GM21717 (cell line): ENCODE data around the gene TNIK.
"Not testable (repeated sequence)": the region's sequence is repeated elsewhere in the genome, so short reads cannot be mapped to it uniquely, and the experiment has no call there.

ENCODE experiments used
- ATAC-seq: cut with Tn5 transposase; IDR thresholded peaks from one replicate; pipeline ENCODE4 v1.9.1; 2021; ENCODE audit warnings: mild to moderate bottlenecking, moderate library complexity; ENCODE audit not compliant: unreplicated experiment

TNIK gene

GRCh38 chr3:171317171-171317570 is 143.0 kb downstream of the TNIK start:
- no peak for ATAC-seq

GRCh38 chr3:171315919-171316318 is 144.3 kb downstream of the TNIK start:
- no peak for ATAC-seq

- no peak for ATAC-seq
Measured at GRCh38 chr3:171315101-171315500, 145.1 kb downstream of the TNIK start.

GRCh38 chr3:171314341-171314740 is 145.9 kb downstream of the TNIK start:
- ATAC-seq = no peak

- ATAC-seq = no peak
Measured at GRCh38 chr3:171313702-171314101, 146.5 kb downstream of the TNIK start.

GRCh38 chr3:171312741-171313140 is 147.5 kb downstream of the TNIK start:
- ATAC-seq = no peak

- no peak for ATAC-seq
Measured at GRCh38 chr3:171311784-171312183, 148.4 kb downstream of the TNIK start.

- peak; percentile 62 for ATAC-seq
Measured at GRCh38 chr3:171309906-171310359, 150.3 kb downstream of the TNIK start.

GRCh38 chr3:171307988-171308387 is 152.2 kb downstream of the TNIK start:
- no peak for ATAC-seq

- ATAC-seq = no peak
Measured at GRCh38 chr3:171307046-171307585, 153.1 kb downstream of the TNIK start.

- ATAC-seq = no peak
Measured at GRCh38 chr3:171306631-171307030, 153.6 kb downstream of the TNIK start.

- ATAC-seq = not testable (repeated sequence)
Measured at GRCh38 chr3:171305823-171306222, 154.4 kb downstream of the TNIK start.

- not testable (repeated sequence) for ATAC-seq
Measured at GRCh38 chr3:171304498-171304897, 155.7 kb downstream of the TNIK start.

GRCh38 chr3:171304017-171304416 is 156.2 kb downstream of the TNIK start:
- not testable (repeated sequence) for ATAC-seq

GRCh38 chr3:171301998-171302397 is 158.2 kb downstream of the TNIK start:
- no peak for ATAC-seq

- no peak for ATAC-seq
Measured at GRCh38 chr3:171301002-171301401, 159.2 kb downstream of the TNIK start.

- no peak for ATAC-seq
Measured at GRCh38 chr3:171297951-171298350, 162.3 kb downstream of the TNIK start.

GRCh38 chr3:171297207-171297606 is 163.0 kb downstream of the TNIK start:
- ATAC-seq = no peak

- no peak for ATAC-seq
Measured at GRCh38 chr3:171295484-171296373, 164.5 kb downstream of the TNIK start.

GRCh38 chr3:171293142-171293782 is 166.9 kb downstream of the TNIK start:
- ATAC-seq = peak; percentile 58

GRCh38 chr3:171290680-171291079 is 169.5 kb downstream of the TNIK start:
- ATAC-seq = no peak

GRCh38 chr3:171289291-171289690 is 170.9 kb downstream of the TNIK start:
- ATAC-seq = no peak
